NCI-H345 treated with DMSO at 0.1 percent for 48 hours (cell line): ENCODE measurements around the gene MTR.
"Not testable (repeated sequence)": the region's sequence is repeated elsewhere in the genome, so short reads cannot be mapped to it uniquely, and the experiment has no call there.

Source experiments
- DNase-seq: peaks from one replicate; lab custom pipeline; 2025; ENCODE audit not compliant: unreplicated experiment; lab: John Stamatoyannopoulos, UW

Gene MTR

GRCh38 chr1:236895665-236896387 is 100.7 kb downstream of the MTR start:
- no peak for DNase-seq

- no peak for DNase-seq
Measured at GRCh38 chr1:236896716-236897115, 101.6 kb downstream of the MTR start.

- no peak for DNase-seq
Measured at GRCh38 chr1:236904892-236905741, 110.0 kb downstream of the MTR start.

GRCh38 chr1:236907205-236907604 is 112.1 kb downstream of the MTR start:
- DNase-seq = no peak

GRCh38 chr1:236908669-236909068 is 113.6 kb downstream of the MTR start:
- no peak for DNase-seq

- not testable (repeated sequence) for DNase-seq
Measured at GRCh38 chr1:236911047-236911446, 116.0 kb downstream of the MTR start.

GRCh38 chr1:236913371-236914037 is 118.4 kb downstream of the MTR start:
- DNase-seq = no peak

- no peak for DNase-seq
Measured at GRCh38 chr1:236914375-236914774, 119.3 kb downstream of the MTR start.

GRCh38 chr1:236916131-236916800 is 121.2 kb downstream of the MTR start:
- DNase-seq = no peak

- DNase-seq = no peak
Measured at GRCh38 chr1:236917448-236917847, 122.4 kb downstream of the MTR start.

GRCh38 chr1:236920286-236920894 is 125.3 kb downstream of the MTR start:
- no peak for DNase-seq

GRCh38 chr1:236921610-236922009 is 126.5 kb downstream of the MTR start:
- no peak for DNase-seq

GRCh38 chr1:236922190-236922589 is 127.1 kb downstream of the MTR start:
- no peak for DNase-seq

GRCh38 chr1:236925386-236925785 is 130.3 kb downstream of the MTR start:
- DNase-seq = no peak

- DNase-seq = no peak
Measured at GRCh38 chr1:236930503-236930902, 135.4 kb downstream of the MTR start.

- DNase-seq = no peak
Measured at GRCh38 chr1:236938760-236939159, 143.7 kb downstream of the MTR start.

- no peak for DNase-seq
Measured at GRCh38 chr1:236942431-236942830, 147.3 kb downstream of the MTR start.

- no peak for DNase-seq
Measured at GRCh38 chr1:236944556-236944955, 149.5 kb downstream of the MTR start.

GRCh38 chr1:236945002-236945401 is 149.9 kb downstream of the MTR start:
- DNase-seq = no peak

- no peak for DNase-seq
Measured at GRCh38 chr1:236947794-236948193, 152.7 kb downstream of the MTR start.

GRCh38 chr1:236948381-236948780 is 153.3 kb downstream of the MTR start:
- DNase-seq = no peak
